GM21447 (cell line): Measurements from ENCODE around the gene TENM3.
"Not testable (repeated sequence)": the region's sequence is repeated elsewhere in the genome, so short reads cannot be mapped to it uniquely, and the experiment has no call there.

Source experiments
- ATAC-seq: cut with Tn5 transposase; IDR thresholded peaks from one replicate; pipeline ENCODE4 v1.9.1; 2021; ENCODE audit not compliant: unreplicated experiment

TENM3 gene

GRCh38 chr4:182804131-182804530, 560.9 kb downstream of the TENM3 start:
- ATAC-seq = no peak

DNA sequence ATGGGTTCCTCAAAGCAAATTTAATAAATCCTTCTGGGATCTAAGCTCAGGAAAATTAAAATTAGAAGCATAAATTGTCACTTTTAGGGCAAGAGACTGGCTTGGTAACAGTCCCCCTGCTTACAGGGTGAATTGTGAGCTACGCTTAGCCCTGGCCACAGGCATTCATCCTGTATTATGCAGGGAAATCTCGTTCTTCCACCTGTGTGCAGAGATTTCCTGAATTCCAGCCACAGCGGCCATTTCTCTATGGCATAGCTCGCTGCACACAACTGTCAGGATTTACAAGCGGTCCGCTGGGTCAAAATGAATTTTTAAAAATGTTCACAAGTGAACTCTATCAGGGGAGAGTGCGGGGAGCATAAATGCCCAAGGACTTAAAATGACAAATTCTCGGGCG, 562.1 kb downstream of the TENM3 start:
- no peak for ATAC-seq

DNA sequence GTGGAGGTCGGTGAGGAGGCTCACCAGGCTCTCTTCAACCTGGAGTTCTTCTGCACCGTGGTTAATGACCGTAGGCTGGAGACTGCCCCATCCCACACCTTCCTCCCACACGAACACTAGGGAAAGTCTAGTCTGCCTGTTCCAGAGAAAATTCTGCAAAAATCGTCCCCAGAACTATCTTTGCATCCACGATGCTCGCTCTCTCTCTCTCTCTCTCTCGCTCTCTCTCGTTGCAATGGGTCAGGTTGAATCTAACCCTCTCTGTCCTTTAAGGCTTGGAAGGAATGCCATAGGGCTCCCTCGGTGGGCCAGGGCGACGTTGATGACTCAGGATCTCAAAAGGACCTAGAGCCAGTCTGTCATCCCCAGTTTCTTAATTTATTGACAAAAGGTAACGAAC, 562.5 kb downstream of the TENM3 start:
- no peak for ATAC-seq

DNA sequence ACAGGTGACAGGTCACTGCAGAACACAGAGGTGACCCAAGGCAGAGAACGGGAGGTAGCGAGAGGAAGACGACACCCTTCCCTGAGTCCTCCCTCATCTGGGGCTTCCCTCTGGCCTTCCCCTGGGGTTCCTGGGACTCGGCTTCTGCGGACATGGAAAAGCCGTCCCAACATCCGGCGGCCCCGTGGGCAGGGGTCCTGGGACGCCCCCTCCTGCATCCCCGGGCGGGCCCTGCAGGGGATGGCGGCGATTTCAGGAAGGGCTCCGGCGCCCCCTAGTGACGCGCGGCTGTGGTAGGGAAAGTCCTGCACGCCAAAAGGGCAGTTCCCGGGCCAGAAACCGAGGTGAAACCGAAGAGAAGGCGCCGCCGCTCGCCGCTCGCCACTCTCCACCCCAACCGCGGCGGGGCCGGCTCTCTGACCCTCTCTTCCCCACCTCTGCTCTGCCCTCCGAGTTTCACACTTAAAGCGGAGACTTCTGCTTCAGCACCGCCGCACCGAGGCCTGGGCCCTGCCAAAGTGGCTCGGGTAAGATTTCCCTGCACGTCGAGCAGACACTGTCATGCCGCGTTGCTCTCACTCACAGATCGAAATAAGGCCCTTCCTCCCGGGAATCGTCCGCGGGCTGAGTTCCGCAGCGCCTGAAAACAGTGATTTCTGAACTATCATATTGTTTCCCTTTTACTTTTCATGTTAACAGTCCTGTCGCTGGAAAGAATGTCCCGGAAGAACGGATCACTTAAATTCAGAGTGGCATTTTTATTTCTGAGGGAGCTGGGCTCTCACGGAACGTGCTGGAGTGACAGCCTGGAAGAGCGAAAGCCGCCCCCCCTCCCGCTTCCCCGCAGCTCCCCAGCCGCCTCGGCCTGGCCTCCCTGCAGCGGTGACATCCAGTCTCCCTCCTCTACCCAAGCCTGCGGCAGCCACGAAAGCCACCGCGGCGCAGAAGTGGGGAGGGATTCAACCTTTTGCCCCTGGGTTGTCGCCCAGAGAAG, 563.4 kb downstream of the TENM3 start:
- peak; percentile 56 for ATAC-seq

DNA sequence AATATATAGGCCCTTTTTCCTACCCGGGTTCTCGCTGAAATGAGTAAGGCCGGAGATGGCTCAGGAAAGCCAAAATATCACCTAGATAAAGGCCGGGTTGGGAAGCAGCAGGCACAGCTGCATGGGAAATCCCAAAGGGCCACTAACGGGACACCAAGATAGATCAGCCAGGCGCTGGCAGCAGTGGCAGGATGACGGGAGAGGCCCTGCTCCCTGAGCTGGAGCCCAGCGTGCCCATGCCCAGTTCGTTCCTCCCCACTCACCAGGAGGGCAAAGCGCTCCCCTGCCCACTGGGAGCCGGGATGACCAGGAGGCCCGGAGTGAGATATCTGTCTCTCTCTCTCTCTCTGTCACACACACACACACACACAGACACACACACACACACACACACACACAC, 564.1 kb downstream of the TENM3 start:
- ATAC-seq = no peak

- ATAC-seq = no peak
Measured at GRCh38 chr4:182807767-182808548, 564.8 kb downstream of the TENM3 start.

- ATAC-seq = peak; percentile 90
Measured at GRCh38 chr4:182808673-182809416, 565.6 kb downstream of the TENM3 start.

- peak; percentile 25 for ATAC-seq
Measured at GRCh38 chr4:182809417-182810102, 566.4 kb downstream of the TENM3 start.

DNA sequence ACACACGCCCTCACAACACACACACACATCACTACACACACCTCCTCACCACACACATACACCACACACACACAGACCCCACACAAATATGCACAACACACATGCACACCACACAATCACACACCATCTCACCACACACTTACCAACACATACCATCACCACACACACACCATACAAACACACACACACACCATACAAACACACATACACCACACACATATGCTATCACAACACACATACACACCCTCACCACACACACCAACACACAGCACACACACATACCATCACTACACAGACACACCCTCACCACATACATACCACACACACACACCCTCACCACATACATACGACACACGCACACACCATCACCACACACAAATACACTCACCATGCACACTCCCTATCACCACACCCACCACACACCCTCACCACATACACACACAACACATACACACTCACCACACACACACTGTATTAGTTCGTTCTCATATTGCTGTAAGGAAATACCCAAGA, 567.0 kb downstream of the TENM3 start:
- ATAC-seq = no peak

DNA sequence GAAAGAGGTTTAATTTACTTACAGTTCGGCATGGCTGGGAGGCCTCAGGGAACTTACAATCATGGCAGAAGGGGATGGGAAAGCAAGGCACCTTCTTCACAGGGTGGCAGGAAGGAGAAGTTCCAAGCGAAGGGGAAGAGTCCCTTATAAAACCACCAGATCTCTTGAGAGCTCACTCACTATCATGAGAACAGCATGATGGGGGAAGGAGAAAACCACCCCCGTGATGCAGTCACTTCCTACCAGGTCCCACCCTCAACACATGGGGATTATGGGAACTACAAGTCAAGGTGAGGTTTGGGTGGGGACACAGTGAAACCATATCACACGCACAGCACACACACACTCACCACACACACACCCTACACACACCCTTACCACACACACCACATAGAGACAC, 569.7 kb downstream of the TENM3 start:
- ATAC-seq = no peak

DNA sequence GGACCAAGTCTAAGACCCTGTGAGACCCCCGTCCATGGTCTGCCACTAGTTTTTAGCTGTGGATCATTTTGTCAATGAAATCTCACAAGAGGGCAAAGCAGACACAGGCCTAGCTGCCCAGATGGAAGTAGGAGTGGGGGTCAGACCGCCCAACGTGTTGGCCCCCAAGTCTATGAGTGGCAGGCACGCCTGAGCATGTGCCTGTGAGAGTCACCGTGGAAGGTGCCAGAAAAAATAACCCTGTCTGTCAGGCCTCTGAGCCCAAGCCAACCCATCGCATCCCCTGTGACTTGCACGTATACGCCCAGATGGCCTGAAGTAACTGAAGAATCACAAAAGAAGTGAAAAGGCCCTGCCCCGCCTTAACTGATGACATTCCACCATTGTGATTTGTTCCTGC, 570.9 kb downstream of the TENM3 start:
- ATAC-seq = not testable (repeated sequence)

DNA sequence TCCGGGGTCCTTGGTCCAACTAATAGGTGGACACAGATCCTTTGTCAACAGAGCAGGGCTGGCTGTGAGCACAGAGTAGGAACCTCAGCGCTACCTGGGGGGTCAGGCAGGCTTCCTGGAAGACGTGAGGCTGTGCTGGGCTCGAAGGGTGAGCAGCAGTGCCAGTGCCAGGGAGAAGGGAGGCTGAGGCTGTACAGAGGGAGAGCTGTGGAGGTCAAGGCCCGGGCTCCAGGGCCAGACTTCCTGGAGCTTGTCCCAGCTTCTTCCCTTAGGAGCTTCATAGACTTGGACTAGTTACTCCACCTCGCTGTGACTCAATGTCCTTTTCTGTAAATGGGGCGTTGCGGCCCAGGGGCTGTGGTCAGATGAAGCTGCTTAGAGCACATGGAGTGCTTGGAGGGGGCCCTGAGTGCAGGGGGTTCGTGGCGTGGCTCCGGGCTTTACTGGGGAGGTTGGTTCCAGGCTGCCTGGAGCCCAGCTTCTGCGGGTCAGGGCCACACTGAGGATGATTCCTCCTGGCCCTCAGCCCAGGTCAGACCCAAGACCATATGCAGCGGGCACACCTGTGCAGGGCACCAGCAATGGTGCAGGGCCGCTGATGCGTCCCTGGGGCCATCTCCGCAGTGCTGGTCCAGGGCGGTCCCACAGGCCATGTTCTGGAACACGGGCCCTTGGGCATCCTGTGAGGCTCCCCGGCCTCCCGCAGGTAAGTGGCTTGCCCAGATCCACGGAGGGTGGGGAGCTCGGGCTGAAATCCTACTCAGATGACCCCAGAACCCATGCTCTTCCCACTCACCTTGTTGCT, 575.9 kb downstream of the TENM3 start:
- ATAC-seq = no peak

DNA sequence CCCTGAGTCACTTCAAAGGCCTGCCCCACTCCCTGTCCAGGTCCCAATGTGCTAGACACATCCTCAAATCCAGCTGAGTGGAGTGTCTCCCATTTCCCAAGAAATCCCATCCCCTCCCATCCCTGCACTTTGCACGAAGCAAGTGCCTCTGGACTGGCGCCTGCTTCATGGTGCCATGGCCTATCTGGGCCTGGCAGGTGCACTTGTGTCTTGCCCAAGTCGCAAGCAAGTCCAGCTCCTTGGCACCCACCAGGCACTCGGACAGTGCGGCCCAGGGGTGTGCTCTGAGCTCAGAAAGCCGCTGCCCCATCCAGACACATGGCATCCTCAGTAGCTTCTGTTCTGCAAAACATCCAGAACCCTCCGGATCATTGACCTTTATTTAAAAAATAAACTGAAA, 576.5 kb downstream of the TENM3 start:
- no peak for ATAC-seq

- ATAC-seq = no peak
Measured at GRCh38 chr4:182822554-182822953, 579.4 kb downstream of the TENM3 start.

GRCh38 chr4:182823576-182823975, 580.4 kb downstream of the TENM3 start:
- peak; percentile 63 for ATAC-seq

DNA sequence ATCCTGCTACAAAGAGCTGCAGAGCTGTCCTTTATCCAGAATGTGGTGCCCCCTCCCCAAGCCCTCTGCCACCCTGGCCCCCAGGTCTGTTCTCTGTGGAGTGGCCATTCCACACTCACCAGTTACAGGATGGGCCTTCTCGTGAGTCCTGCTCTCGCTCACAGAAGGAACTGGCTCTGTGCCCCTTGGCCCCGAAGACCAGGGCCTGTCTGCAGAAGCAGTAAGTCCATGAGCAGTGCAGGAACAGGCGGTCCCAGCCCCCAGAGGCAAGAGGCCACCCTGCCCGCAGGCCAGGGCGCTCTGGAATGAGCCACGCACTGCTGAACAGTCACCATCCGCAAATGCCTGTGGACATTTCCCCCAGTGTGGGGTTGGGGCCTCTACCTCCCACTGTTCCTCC, 581.8 kb downstream of the TENM3 start:
- no peak for ATAC-seq

DNA sequence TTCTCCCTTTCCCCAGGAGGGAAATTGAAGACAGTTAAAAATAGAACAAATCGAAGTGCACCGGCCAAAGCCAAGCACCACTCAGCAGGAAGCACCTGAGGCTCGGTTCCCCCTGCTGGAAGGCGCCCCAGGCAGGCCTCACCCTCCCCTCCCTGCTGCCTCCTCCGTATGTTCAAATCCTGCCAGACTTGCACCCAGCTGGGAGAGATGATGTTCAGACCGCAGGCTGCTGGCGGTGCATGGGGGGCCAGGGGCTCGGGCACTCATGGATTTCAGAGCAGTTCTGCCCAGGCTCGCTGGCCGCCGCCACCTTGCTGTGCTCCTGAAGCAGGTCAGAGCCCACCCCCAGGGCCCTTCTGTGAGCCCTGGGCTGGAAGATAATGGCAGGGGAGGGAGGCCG, 582.6 kb downstream of the TENM3 start:
- ATAC-seq = no peak

GRCh38 chr4:182826391-182826790, 583.2 kb downstream of the TENM3 start:
- peak; percentile 43 for ATAC-seq

- no peak for ATAC-seq
Measured at GRCh38 chr4:182827166-182827565, 584.0 kb downstream of the TENM3 start.

DNA sequence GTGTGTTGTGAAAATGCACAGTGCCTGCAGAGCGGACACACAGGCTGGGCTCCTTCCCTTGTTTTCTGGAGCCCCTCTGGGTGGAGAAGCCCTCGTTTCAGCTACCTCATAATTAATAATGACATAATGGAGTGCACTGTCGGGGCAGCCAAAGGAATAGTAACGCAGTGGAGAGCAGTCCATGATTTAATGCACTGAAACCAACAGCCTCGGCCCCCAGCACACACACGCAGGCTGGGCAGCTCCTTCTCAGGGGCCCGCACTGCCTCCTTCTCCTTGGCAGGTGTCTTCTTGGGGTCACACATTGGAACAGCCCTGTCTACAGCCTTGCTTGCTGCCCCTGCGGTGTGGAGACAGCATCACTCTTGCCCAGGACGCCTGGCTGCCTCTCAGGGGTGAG, 584.8 kb downstream of the TENM3 start:
- ATAC-seq = no peak
